Ovary (tissue), 9 donors: ENCODE measurements around the gene TMEM178A. TPM values are rescaled to one million over a fixed set of nuclear protein-coding genes. Genes with fewer than 3 reads are reported as not detected.

Experiments
- DNase-seq, 5 donors: peaks; one replicate each; pipeline ENCODE4 v3.0.0-alpha.2; 2019 to 2020
- H3K27ac ChIP-seq, 2 donors: fragments of 200-600 bp; one replicate each; pipeline versions ENCODE4 v1.5.1 to v1.8.0; 2019 to 2022
- H3K27me3 ChIP-seq: fragments of 200-600 bp; one replicate; pipeline ENCODE4 v1.8.0; 2022
- H3K36me3 ChIP-seq: fragments of 200-600 bp; sonication (generic); one replicate; pipeline ENCODE4 v1.5.1; 2019
- H3K4me1 ChIP-seq: one replicate; pipeline ENCODE4 v1.8.1; 2013; ENCODE audit warnings: mild to moderate bottlenecking, moderate library complexity; ENCODE audit not compliant: insufficient read depth
- H3K4me3 ChIP-seq: fragments of 200-600 bp; sonication (generic); one replicate; pipeline ENCODE4 v1.5.1; 2017
- H3K9me3 ChIP-seq, 2 donors: fragments of 200-600 bp in 1 of 2; sonication (generic) in 1 of 2; one replicate each; pipeline versions ENCODE4 v1.5.1 to v1.8.1; 2013 to 2019; ENCODE audit warnings: mild to moderate bottlenecking in 1 of 2, moderate library complexity in 1 of 2
- EP300 ChIP-seq: sonication (generic); formaldehyde crosslinking; IDR thresholded peaks from one replicate; pipeline ENCODE4 v1.6.1; 2017; ENCODE audit warnings: antibody characterized with exemption
- POLR2A ChIP-seq: fragments of 450-650 bp; IDR thresholded peaks from one replicate; pipeline ENCODE4 v1.6.1; 2017; ENCODE audit warnings: antibody characterized with exemption, mild to moderate bottlenecking, moderate library complexity
- WGBS, 3 donors: extraction: QIAGEN DNeasy Blood & Tissue Kit in 1 of 3; methylation state at CpG; one replicate each; pipeline versions ENCODE4 v1.1.5 to v1.1.7; 2013 to 2017; 5-methylcytosine and 5-hydroxymethylcytosine counted together
- intact Hi-C, 4 donors: fragments of 100-400 bp; cut with DNase I; formaldehyde crosslinking; loops; one replicate each; pipeline versions ENCODE4 v1.11.0 to v1.15.1; 2022 to 2023
- polyA plus RNA-seq, 2 donors: library from polyadenylated mRNA; stranded (reverse); fragments of 200-250 nt in 1 of 2; fragments of 350-450 nt in 1 of 2; fragmentation: Illumina TruSeq in 1 of 2; extraction: RNeasy Lipid Tissue Mini Kit (QIAGEN cat#74804) in 1 of 2; gene quantifications; one replicate each; pipeline ENCODE4 v1.2.3, GENCODE V29; 2013 to 2014
- total RNA-seq, 7 donors: library from RNA; depleted of rRNA in 2 of 7; stranded (reverse); fragments of >200 nt in 2 of 7; fragmentation: NEBNext Ultra II Directional in 3 of 7; extraction: Animal tissue kit (Norgen Biotek cat#: 25700) in 3 of 7; gene quantifications; one replicate each; pipeline versions ENCODE4 v1.1.0 to v1.2.4, GENCODE V29; 2016 to 2023
- TF ChIP-seq, protein P1 (sequence below), 3 donors: fragments of 450-650 bp in 2 of 3; fragments of 200-600 bp in 1 of 3; IDR thresholded peaks; one replicate each; pipeline versions ENCODE4 v1.5.1 to v1.8.0; 2016 to 2022; ENCODE audit warnings: antibody characterized with exemption in 3 of 3, mild to moderate bottlenecking in 1 of 3
- donor health status: DM: no; HTN: no; CAD: no; lungs with moderate emphysema.
- donor health status: DM: no; HTN: no; CAD: no.
- donor health status: Bipolar disorder and iron deficiency.
- donor health status: DM: yes; HTN: yes; CAD: no.
- donor health status: DM: no; HTN: no; CAD: no.
- donor health status: DM: yes; HTN: yes; CAD: no.

The TMEM178A gene
- total and polyA plus RNA-seq, 9 donors = 1.7 to 7.0 (median 2.6) TPM

- no peak for DNase-seq
- Histone ChIP-seq H3K4me1 (no peaks in the 10 kb centered on the region), H3K36me3 (no peaks in the 10 kb centered on the region), H3K27me3 (no peaks in the 10 kb centered on the region), H3K27ac (no peak overlapping the region), H3K4me3 (no peak overlapping the region), H3K9me3 (no peaks in the 10 kb centered on the region)
- intact Hi-C loops = no loop called here
- 72 to 76% (median 76%) methylated on average over 2 of the region's 2 CpGs for WGBS, 3 donors
- TF ChIP-seq EP300 (no peak), POLR2A (no peak)
- TF ChIP-seq, protein P1, sequence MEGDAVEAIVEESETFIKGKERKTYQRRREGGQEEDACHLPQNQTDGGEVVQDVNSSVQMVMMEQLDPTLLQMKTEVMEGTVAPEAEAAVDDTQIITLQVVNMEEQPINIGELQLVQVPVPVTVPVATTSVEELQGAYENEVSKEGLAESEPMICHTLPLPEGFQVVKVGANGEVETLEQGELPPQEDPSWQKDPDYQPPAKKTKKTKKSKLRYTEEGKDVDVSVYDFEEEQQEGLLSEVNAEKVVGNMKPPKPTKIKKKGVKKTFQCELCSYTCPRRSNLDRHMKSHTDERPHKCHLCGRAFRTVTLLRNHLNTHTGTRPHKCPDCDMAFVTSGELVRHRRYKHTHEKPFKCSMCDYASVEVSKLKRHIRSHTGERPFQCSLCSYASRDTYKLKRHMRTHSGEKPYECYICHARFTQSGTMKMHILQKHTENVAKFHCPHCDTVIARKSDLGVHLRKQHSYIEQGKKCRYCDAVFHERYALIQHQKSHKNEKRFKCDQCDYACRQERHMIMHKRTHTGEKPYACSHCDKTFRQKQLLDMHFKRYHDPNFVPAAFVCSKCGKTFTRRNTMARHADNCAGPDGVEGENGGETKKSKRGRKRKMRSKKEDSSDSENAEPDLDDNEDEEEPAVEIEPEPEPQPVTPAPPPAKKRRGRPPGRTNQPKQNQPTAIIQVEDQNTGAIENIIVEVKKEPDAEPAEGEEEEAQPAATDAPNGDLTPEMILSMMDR (IDR thresholded peaks at IDR 0.05) = no peak
Measured at GRCh38 chr2:39682066-39682692, 16.5 kb downstream of the TMEM178A start.

DNA sequence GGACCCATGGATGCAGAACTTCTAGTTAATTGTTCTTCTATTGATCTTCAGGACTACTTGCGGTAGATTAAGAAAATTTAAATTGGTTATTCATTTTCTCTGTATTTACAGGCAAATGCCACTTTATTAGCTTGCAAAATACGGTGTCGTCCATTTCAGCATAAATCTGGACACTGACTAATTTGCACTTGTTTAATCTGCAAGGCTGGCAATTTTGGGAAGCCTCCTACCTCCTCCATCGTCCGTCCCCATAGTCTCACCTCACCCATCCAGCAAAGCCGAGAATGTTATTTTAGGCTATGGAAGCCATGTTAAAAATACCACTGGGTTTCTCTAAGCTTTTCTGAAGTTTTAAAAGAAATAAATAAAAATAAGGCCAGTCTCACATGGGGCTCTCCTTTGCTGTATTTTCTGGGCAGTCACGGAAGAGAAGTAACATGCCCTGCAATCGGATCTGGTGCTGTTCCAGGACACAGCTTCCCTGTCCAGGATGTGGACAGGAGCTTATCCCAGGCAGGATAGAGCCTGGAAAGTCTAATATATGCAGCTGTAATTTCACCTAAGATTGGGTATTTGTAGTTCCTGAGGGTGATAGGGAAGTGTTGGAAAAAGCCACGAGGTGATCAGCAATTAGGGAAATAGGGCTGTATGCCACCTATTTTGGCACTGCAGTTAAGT, 17.4 kb downstream of the TMEM178A start:
- H3K9me3 ChIP-seq = no peaks in the 10 kb centered on the region
- no peaks in the 10 kb centered on the region for H3K36me3 ChIP-seq
- no peak for DNase-seq
- no peaks in the 10 kb centered on the region for H3K27me3 ChIP-seq
- intact Hi-C loops = no loop called here
- WGBS, 3 donors = 83 to 86% (median 84%) methylated on average over 9 of the region's 9 CpGs
- H3K4me3 ChIP-seq = no peak overlapping the region
- H3K4me1 ChIP-seq = no peaks in the 10 kb centered on the region
- TF ChIP-seq, protein P1 (IDR thresholded peaks at IDR 0.05) = no peak
- no peak for TF ChIP-seq EP300
- TF ChIP-seq POLR2A = no peak
- no peak overlapping the region for H3K27ac ChIP-seq

DNA sequence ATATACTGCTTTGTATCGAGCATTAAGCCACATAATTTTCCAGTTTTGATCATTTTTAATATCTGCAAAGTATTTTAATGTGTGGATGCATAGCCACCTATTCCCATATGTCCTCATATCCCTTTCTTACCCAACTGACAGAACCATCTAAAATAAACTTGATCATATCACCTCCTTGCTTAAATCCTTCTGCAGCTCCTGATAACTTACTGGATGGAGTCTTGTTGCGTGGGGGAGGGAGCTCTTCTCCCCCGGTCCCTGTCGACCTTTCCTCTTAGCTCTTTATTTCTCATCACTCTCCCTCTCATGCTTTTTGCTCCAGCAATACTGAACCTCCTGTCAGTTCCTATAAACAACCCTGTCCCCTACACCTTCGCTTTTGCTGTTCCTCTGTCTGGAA, 18.7 kb downstream of the TMEM178A start:
- H3K9me3 ChIP-seq = no peaks in the 10 kb centered on the region
- H3K36me3 ChIP-seq = no peaks in the 10 kb centered on the region
- no peak overlapping the region for H3K4me3 ChIP-seq
- H3K27ac ChIP-seq = no peak overlapping the region
- H3K27me3 ChIP-seq = no peaks in the 10 kb centered on the region
- TF ChIP-seq, protein P1 (IDR thresholded peaks at IDR 0.05) = no peak
- TF ChIP-seq EP300 (no peak), POLR2A (no peak)
- intact Hi-C loops = no loop called here
- no peaks in the 10 kb centered on the region for H3K4me1 ChIP-seq
- WGBS, 3 donors = 78 to 81% (median 81%) methylated on average over 5 of the region's 5 CpGs
- DNase-seq = no peak

DNA sequence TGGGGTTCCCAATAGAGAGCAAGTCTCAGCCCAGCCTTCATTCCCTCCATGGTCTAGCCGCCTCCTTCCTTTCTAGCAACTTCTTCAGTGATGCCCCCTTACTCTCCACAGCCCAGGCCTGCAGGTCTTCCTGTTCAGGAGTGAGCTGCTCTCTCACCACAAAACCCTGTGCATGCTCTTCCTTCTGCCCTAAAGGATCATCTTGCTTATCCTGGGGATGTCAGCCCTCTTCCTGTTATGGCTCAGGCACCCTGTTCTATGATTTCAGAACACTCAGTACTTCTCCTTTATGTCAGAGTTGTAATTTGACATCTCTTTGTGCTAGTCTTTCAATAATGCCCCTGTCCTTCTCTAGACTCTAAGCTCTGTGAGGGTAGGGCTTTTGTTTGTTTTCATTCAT, 19.4 kb downstream of the TMEM178A start:
- no peaks in the 10 kb centered on the region for H3K9me3 ChIP-seq
- H3K36me3 ChIP-seq = no peaks in the 10 kb centered on the region
- H3K27me3 ChIP-seq = no peaks in the 10 kb centered on the region
- intact Hi-C loops = no loop called here
- TF ChIP-seq EP300 (no peak), POLR2A (no peak)
- TF ChIP-seq, protein P1 (IDR thresholded peaks at IDR 0.05) = no peak
- no peak for DNase-seq
- H3K27ac ChIP-seq = no peak overlapping the region
- no peaks in the 10 kb centered on the region for H3K4me1 ChIP-seq
- no peak overlapping the region for H3K4me3 ChIP-seq
- 93 to 97% (median 97%) methylated on average over 1 of the region's 1 CpG for WGBS, 3 donors
